T-cell (primary cell): ENCODE data around the gene TECPR2. TPM values are rescaled to one million over a fixed set of nuclear protein-coding genes. Genes with fewer than 3 reads are reported as not detected.
A peak's percentile ranks its signal among the peaks of the same experiment; 100 is the strongest.
"Not testable (repeated sequence)": the region's sequence is repeated elsewhere in the genome, so short reads cannot be mapped to it uniquely, and the experiment has no call there.

Experiments
- ATAC-seq, 4 experiments: fragments of 200-7000 bp in 3 of 4; fragments of 150-1000 bp in 1 of 4; cut with Tn5 transposase; replicated peaks in 1 of 4; 1 replicate in 3 of 4; 2 replicates in 1 of 4; pipeline ENCODE4 v1.10.0; 2021; ENCODE audit warnings: moderate library complexity in 3 of 4, mild to moderate bottlenecking in 2 of 4, moderate number of reproducible peaks in 1 of 4
- CTCF ChIA-PET, 2 donors: fragments of 300-600 bp; sonication (Branson Sonifier 250); formaldehyde crosslinking; loops; one replicate each; lab custom pipeline; 2022; ENCODE audit warnings: antibody characterized with exemption in 2 of 2; lab: Charles Lee
- POLR2A ChIA-PET, 2 donors: fragments of 300-600 bp; sonication (Branson Sonifier 250); formaldehyde crosslinking; loops; one replicate each; lab custom pipeline; 2022; ENCODE audit warnings: antibody characterized with exemption in 2 of 2; lab: Charles Lee
- DNase-seq, 35 experiments: peaks; one replicate each; pipeline versions ENCODE4 v3.0.0 to v3.0.0-alpha.2; 2013 to 2023
- H3K27ac ChIP-seq: one replicate; pipeline ENCODE4 v1.5.1; 2013; ENCODE audit warnings: low read length
- H3K27me3 ChIP-seq, 2 experiments: replicated peaks in 1 of 2; 1 replicate in 1 of 2; 2 replicates in 1 of 2; pipeline versions ENCODE4 v1.6.1 to v1.7.0; 2013; ENCODE audit warnings: low read length in 1 of 2, mixed read lengths in 1 of 2; ENCODE audit not compliant: control insufficient read depth in 2 of 2, insufficient read depth in 2 of 2; ENCODE audit errors: extremely low read depth in 1 of 2
- H3K36me3 ChIP-seq, 2 donors: 1 replicate in 1 of 2; 2 replicates in 1 of 2; pipeline versions ENCODE4 v1.6.1 to v1.7.0; 2013; ENCODE audit warnings: low read length in 1 of 2; ENCODE audit not compliant: control insufficient read depth in 2 of 2, insufficient read depth in 1 of 2; ENCODE audit errors: extremely low read depth in 1 of 2
- H3K4me1 ChIP-seq, 2 experiments: 1 replicate in 1 of 2; 2 replicates in 1 of 2; pipeline versions ENCODE4 v1.6.1 to v1.7.0; 2013; ENCODE audit warnings: low read length in 2 of 2, mixed read lengths in 1 of 2; ENCODE audit not compliant: insufficient read depth in 2 of 2, control insufficient read depth in 1 of 2; ENCODE audit errors: extremely low read depth in 1 of 2
- H3K4me3 ChIP-seq, 2 donors: 1 replicate in 1 of 2; 2 replicates in 1 of 2; pipeline versions ENCODE4 v1.5.1 to v1.7.0; 2013; ENCODE audit warnings: mild to moderate bottlenecking in 2 of 2, low read length in 1 of 2, moderate library complexity in 1 of 2; ENCODE audit not compliant: control insufficient read depth in 1 of 2; ENCODE audit errors: extremely low read depth in 1 of 2
- H3K9me3 ChIP-seq: 2 replicates; pipeline ENCODE4 v1.7.0; 2013
- H3K27ac Mint-ChIP-seq, 2 donors: one replicate each; pipeline ENCODE4 v1.8.0; 2020 to 2021; ENCODE audit warnings: mild to moderate bottlenecking in 2 of 2, mixed read lengths in 2 of 2
- H3K27me3 Mint-ChIP-seq, 2 donors: one replicate each; pipeline ENCODE4 v1.8.0; 2021 to 2022; ENCODE audit warnings: mixed read lengths in 2 of 2
- H3K36me3 Mint-ChIP-seq: one replicate; pipeline ENCODE4 v1.8.0; 2021; ENCODE audit warnings: mixed read lengths
- H3K4me1 Mint-ChIP-seq, 3 donors: one replicate each; pipeline ENCODE4 v1.8.0; 2020 to 2022; ENCODE audit warnings: mixed read lengths in 3 of 3, mild to moderate bottlenecking in 1 of 3
- H3K4me3 Mint-ChIP-seq, 3 donors: one replicate each; pipeline ENCODE4 v1.8.0; 2020 to 2022; ENCODE audit warnings: mild to moderate bottlenecking in 3 of 3, mixed read lengths in 3 of 3, moderate library complexity in 3 of 3
- H3K9me3 Mint-ChIP-seq, 3 donors: one replicate each; pipeline ENCODE4 v1.8.0; 2020 to 2022; ENCODE audit warnings: mixed read lengths in 3 of 3
- WGBS: methylation state at CpG from one replicate; pipeline ENCODE4 v1.1.5; 2013; ENCODE audit warnings: missing lambda C conversion rate; ENCODE audit not compliant: insufficient coverage; 5-methylcytosine and 5-hydroxymethylcytosine counted together
- total RNA-seq, 35 experiments: library from RNA in 6 of 35; stranded (reverse) in 6 of 35; fragments of 120-200 nt in 1 of 35; gene quantifications; one replicate each; pipeline versions ENCODE4 v1.2.1 to v1.2.4 and lab custom pipeline; 2013 to 2026

TECPR2 gene
- total RNA-seq, 5 donors from 2014 or later (not counting 1 experiment from before 2014, with no cell fraction given) = 8.6 to 16.5 (median 10.8) TPM

- Histone ChIP-seq H3K4me3 (no peak overlapping the region), H3K36me3 (peaks cover 3 to 4% of the 10 kb centered on the region in 2 donors), H3K27ac (no peak overlapping the region), H3K27me3 (no peaks in the 10 kb centered on the region), H3K9me3 (no peaks in the 10 kb centered on the region), H3K4me1 (peaks cover 26 to 36% of the 10 kb centered on the region in 2 experiments)
- Mint-ChIP-seq H3K4me3 (peak overlapping the region in 2 of 3 donors; percentile 26 to 89), H3K36me3 (peaks cover 4% of the 10 kb centered on the region), H3K27ac (peak overlapping the region in 1 of 2 donors; percentile 94), H3K27me3 (peaks cover 0 to 2% of the 10 kb centered on the region in 2 donors), H3K4me1 (peaks cover 39 to 53% (median 47%) of the 10 kb centered on the region in 3 donors), H3K9me3 (no peaks in the 10 kb centered on the region)
- DNase-seq (no peak), ATAC-seq (no peak)
- ChIA-PET POLR2A (interaction anchor here in 1 of 2 donors (0.5 kb wide), 1 partner anchor 272 kb away, joined by 3 read pairs; no protein-coding TSS in a partner anchor), CTCF (interaction anchor here in 1 of 2 donors (0.5 to 0.6 kb wide), 2 partner anchors 21 to 43 kb away, joined by 3 to 4 read pairs; no protein-coding TSS in a partner anchor)
- 96% methylated on average over 2 of the region's 12 CpGs for WGBS
Observed at GRCh38 chr14:102321456-102322422, 41.0 kb upstream of the TECPR2 start.

- Histone ChIP-seq H3K4me3 (no peak overlapping the region), H3K27ac (no peak overlapping the region), H3K36me3 (peaks cover 3 to 4% of the 10 kb centered on the region in 2 donors), H3K4me1 (peaks cover 20 to 24% of the 10 kb centered on the region in 2 experiments), H3K27me3 (no peaks in the 10 kb centered on the region), H3K9me3 (no peaks in the 10 kb centered on the region)
- Mint-ChIP-seq H3K4me3 (no peak overlapping the region), H3K36me3 (peaks cover 4% of the 10 kb centered on the region), H3K27me3 (no peaks in the 10 kb centered on the region), H3K4me1 (peaks cover 25 to 40% (median 36%) of the 10 kb centered on the region in 3 donors), H3K27ac (peak overlapping the region; percentile 36 to 43), H3K9me3 (no peaks in the 10 kb centered on the region)
- POLR2A ChIA-PET = no interaction called here
- CTCF ChIA-PET = no interaction called here
- WGBS = 58% methylated on average over 4 of the region's 8 CpGs
- ATAC-seq (no peak), DNase-seq (peak in 6 of 35 experiments; percentile 8 to 49 (median 16))
Observed at GRCh38 chr14:102323102-102323501, 39.6 kb upstream of the TECPR2 start.

- ChIA-PET CTCF (interaction anchor here in 1 of 2 donors (0.6 kb wide), 1 partner anchor 65 kb away, joined by 3 read pairs; no protein-coding TSS in a partner anchor), POLR2A (no interaction called here)
- no peak overlapping the region for H3K4me3 ChIP-seq
- H3K27ac Mint-ChIP-seq = no peak overlapping the region
- peaks cover under 1 to 3% of the 10 kb centered on the region in 2 experiments for H3K4me1 ChIP-seq
- DNase-seq (no peak), ATAC-seq (no peak)
- peaks cover 3 to 4% of the 10 kb centered on the region in 2 donors for H3K36me3 ChIP-seq
- no peaks in the 10 kb centered on the region for H3K27me3 Mint-ChIP-seq
- H3K27ac ChIP-seq = no peak overlapping the region
- WGBS = 94% methylated on average over 8 of the region's 9 CpGs
- no peak overlapping the region for H3K4me3 Mint-ChIP-seq
- H3K9me3 Mint-ChIP-seq = no peaks in the 10 kb centered on the region
- no peaks in the 10 kb centered on the region for H3K27me3 ChIP-seq
- H3K36me3 Mint-ChIP-seq = peaks cover 7% of the 10 kb centered on the region
- peaks cover 8 to 22% (median 17%) of the 10 kb centered on the region in 3 donors for H3K4me1 Mint-ChIP-seq
- no peaks in the 10 kb centered on the region for H3K9me3 ChIP-seq
Observed at GRCh38 chr14:102325791-102326345, 36.9 kb upstream of the TECPR2 start.

- Histone ChIP-seq H3K36me3 (peaks cover 4 to 5% of the 10 kb centered on the region in 2 donors), H3K4me3 (no peak overlapping the region), H3K27me3 (no peaks in the 10 kb centered on the region), H3K9me3 (no peaks in the 10 kb centered on the region), H3K4me1 (no peaks in the 10 kb centered on the region), H3K27ac (no peak overlapping the region)
- Mint-ChIP-seq H3K4me1 (peaks cover 2 to 16% (median 11%) of the 10 kb centered on the region in 3 donors), H3K36me3 (peaks cover 7% of the 10 kb centered on the region), H3K27me3 (no peaks in the 10 kb centered on the region), H3K4me3 (no peak overlapping the region), H3K27ac (no peak overlapping the region), H3K9me3 (no peaks in the 10 kb centered on the region)
- DNase-seq (no peak), ATAC-seq (no peak)
- POLR2A ChIA-PET = no interaction called here
- CTCF ChIA-PET = interaction anchor here in 1 of 2 donors (0.6 kb wide), 1 partner anchor 40 kb away, joined by 3 read pairs; no protein-coding TSS in a partner anchor
- 100% methylated on average over 13 of the region's 14 CpGs for WGBS
Observed at GRCh38 chr14:102326583-102326982, 36.2 kb upstream of the TECPR2 start.

- DNase-seq, H3K27ac Mint-ChIP-seq, H3K27ac ChIP-seq, H3K27me3 ChIP-seq, H3K4me3 Mint-ChIP-seq, H3K9me3 Mint-ChIP-seq, ATAC-seq, H3K9me3 ChIP-seq, H3K4me1 Mint-ChIP-seq, POLR2A ChIA-PET, H3K4me3 ChIP-seq, H3K4me1 ChIP-seq, H3K27me3 Mint-ChIP-seq: not testable (repeated sequence)
- CTCF ChIA-PET = interaction anchor here in 1 of 2 donors (0.6 kb wide), 1 partner anchor 232 kb away, joined by 5 read pairs; no protein-coding TSS in a partner anchor
- 90% methylated on average over 3 of the region's 6 CpGs for WGBS
- peaks cover 17% of the 10 kb centered on the region for H3K36me3 Mint-ChIP-seq
- peaks cover 0 to 19% of the 10 kb centered on the region in 2 donors for H3K36me3 ChIP-seq
Observed at GRCh38 chr14:102329381-102329780, 33.4 kb upstream of the TECPR2 start.

GRCh38 chr14:102330806-102331205, 31.9 kb upstream of the TECPR2 start:
- WGBS = 96% methylated on average over 5 of the region's 8 CpGs
- ChIA-PET POLR2A (no interaction called here), CTCF (no interaction called here)
- Mint-ChIP-seq H3K27me3 (no peaks in the 10 kb centered on the region), H3K9me3 (no peaks in the 10 kb centered on the region), H3K36me3 (peaks cover 24% of the 10 kb centered on the region), H3K4me3 (no peak overlapping the region), H3K4me1 (peaks cover 0 to 6% (median 0%) of the 10 kb centered on the region in 3 donors), H3K27ac (no peak overlapping the region)
- DNase-seq (no peak), ATAC-seq (no peak)
- Histone ChIP-seq H3K4me3 (no peak overlapping the region), H3K4me1 (no peaks in the 10 kb centered on the region), H3K27me3 (no peaks in the 10 kb centered on the region), H3K27ac (no peak overlapping the region), H3K9me3 (no peaks in the 10 kb centered on the region), H3K36me3 (peaks cover 5 to 31% of the 10 kb centered on the region in 2 donors)
